ENCODE data around the gene BCL2. TPM values are rescaled to one million over a fixed set of nuclear protein-coding genes. Genes with fewer than 3 reads are reported as not detected.
"Not testable (repeated sequence)": the region's sequence is repeated elsewhere in the genome, so short reads cannot be mapped to it uniquely, and the experiment has no call there.

BCL2 gene
- polyA plus RNA-seq, 4 donors = 0.89 to 7.2 (median 3.8) TPM

GRCh38 chr18:63363420-63363819 is 43.9 kb upstream of the BCL2 start:
- H3K4me1 ChIP-seq (ENCODE audit: control insufficient read depth in 3 of 3, insufficient read depth in 2 of 3, low read depth in 1 of 3, low read length in 2 of 3); H3K9me3 ChIP-seq (ENCODE audit: control insufficient read depth in 2 of 2, insufficient read depth in 1 of 2, low read depth in 1 of 2, low read length in 1 of 2); H3K27ac ChIP-seq (ENCODE audit: low read depth in 1 of 3, low read length in 2 of 3); H3K27me3 ChIP-seq (ENCODE audit: control insufficient read depth in 3 of 3, insufficient read depth in 3 of 3, low read length in 3 of 3); H3K4me3 ChIP-seq (ENCODE audit: low read depth in 1 of 3, low read length in 3 of 3); DNase-seq; FAIRE-seq: not testable (repeated sequence)
- peaks cover 4 to 24% (median 11%) of the 10 kb centered on the region in 3 donors for H3K36me3 ChIP-seq (ENCODE audit: control insufficient read depth in 3 of 3, insufficient read depth in 2 of 3, low read depth in 1 of 3, low read length in 3 of 3)
- WGBS, 3 donors = no CpG with 5 or more reads among the region's 2 CpGs

- Histone ChIP-seq H3K9me3 (ENCODE audit: control insufficient read depth in 2 of 2, insufficient read depth in 1 of 2, low read depth in 1 of 2, low read length in 1 of 2) (no peaks in the 10 kb centered on the region), H3K4me1 (ENCODE audit: control insufficient read depth in 3 of 3, insufficient read depth in 2 of 3, low read depth in 1 of 3, low read length in 2 of 3) (no peaks in the 10 kb centered on the region), H3K27ac (ENCODE audit: low read depth in 1 of 3, low read length in 2 of 3) (no peak overlapping the region), H3K36me3 (ENCODE audit: control insufficient read depth in 3 of 3, insufficient read depth in 2 of 3, low read depth in 1 of 3, low read length in 3 of 3) (peaks cover 11 to 54% (median 16%) of the 10 kb centered on the region in 3 donors), H3K4me3 (ENCODE audit: low read depth in 1 of 3, low read length in 3 of 3) (no peak overlapping the region), H3K27me3 (ENCODE audit: control insufficient read depth in 3 of 3, insufficient read depth in 3 of 3, low read length in 3 of 3) (no peaks in the 10 kb centered on the region)
- DNase-seq (no peak), FAIRE-seq (no peak)
- 88 to 92% (median 90%) methylated on average over 7 of the region's 7 CpGs for WGBS, 3 donors
These were observed 36.8 kb upstream of the BCL2 start for GRCh38 chr18:63356272-63356896.

GRCh38 chr18:63350230-63350629 is 30.7 kb upstream of the BCL2 start:
- FAIRE-seq = no peak
- Histone ChIP-seq H3K9me3 (ENCODE audit: control insufficient read depth in 2 of 2, insufficient read depth in 1 of 2, low read depth in 1 of 2, low read length in 1 of 2) (no peaks in the 10 kb centered on the region), H3K27ac (ENCODE audit: low read depth in 1 of 3, low read length in 2 of 3) (no peak overlapping the region), H3K4me3 (ENCODE audit: low read depth in 1 of 3, low read length in 3 of 3) (no peak overlapping the region), H3K4me1 (ENCODE audit: control insufficient read depth in 3 of 3, insufficient read depth in 2 of 3, low read depth in 1 of 3, low read length in 2 of 3) (no peaks in the 10 kb centered on the region), H3K27me3 (ENCODE audit: control insufficient read depth in 3 of 3, insufficient read depth in 3 of 3, low read length in 3 of 3) (no peaks in the 10 kb centered on the region), H3K36me3 (ENCODE audit: control insufficient read depth in 3 of 3, insufficient read depth in 2 of 3, low read depth in 1 of 3, low read length in 3 of 3) (peaks cover 21 to 58% (median 23%) of the 10 kb centered on the region in 3 donors)
- WGBS, 3 donors = 50% methylated on average over 2 of the region's 2 CpGs
- DNase-seq = no peak

- peaks cover 15 to 63% (median 19%) of the 10 kb centered on the region in 3 donors for H3K36me3 ChIP-seq (ENCODE audit: control insufficient read depth in 3 of 3, insufficient read depth in 2 of 3, low read depth in 1 of 3, low read length in 3 of 3)
- H3K4me3 ChIP-seq (ENCODE audit: low read depth in 1 of 3, low read length in 3 of 3) = no peak overlapping the region
- H3K9me3 ChIP-seq (ENCODE audit: control insufficient read depth in 2 of 2, insufficient read depth in 1 of 2, low read depth in 1 of 2, low read length in 1 of 2) = no peaks in the 10 kb centered on the region
- FAIRE-seq = no peak
- H3K27ac ChIP-seq (ENCODE audit: low read depth in 1 of 3, low read length in 2 of 3) = no peak overlapping the region
- DNase-seq = no peak
- H3K27me3 ChIP-seq (ENCODE audit: control insufficient read depth in 3 of 3, insufficient read depth in 3 of 3, low read length in 3 of 3) = no peaks in the 10 kb centered on the region
- H3K4me1 ChIP-seq (ENCODE audit: control insufficient read depth in 3 of 3, insufficient read depth in 2 of 3, low read depth in 1 of 3, low read length in 2 of 3) = no peaks in the 10 kb centered on the region
- 92 to 97% (median 95%) methylated on average over 7 of the region's 7 CpGs for WGBS, 3 donors
These were observed 29.1 kb upstream of the BCL2 start for GRCh38 chr18:63348508-63349136.

- no peak for FAIRE-seq
- WGBS, 3 donors = 87 to 89% (median 88%) methylated on average over 7 of the region's 7 CpGs
- Histone ChIP-seq H3K9me3 (ENCODE audit: control insufficient read depth in 2 of 2, insufficient read depth in 1 of 2, low read depth in 1 of 2, low read length in 1 of 2) (no peaks in the 10 kb centered on the region), H3K27me3 (ENCODE audit: control insufficient read depth in 3 of 3, insufficient read depth in 3 of 3, low read length in 3 of 3) (no peaks in the 10 kb centered on the region), H3K27ac (ENCODE audit: low read depth in 1 of 3, low read length in 2 of 3) (no peak overlapping the region), H3K4me1 (ENCODE audit: control insufficient read depth in 3 of 3, insufficient read depth in 2 of 3, low read depth in 1 of 3, low read length in 2 of 3) (no peaks in the 10 kb centered on the region), H3K36me3 (ENCODE audit: control insufficient read depth in 3 of 3, insufficient read depth in 2 of 3, low read depth in 1 of 3, low read length in 3 of 3) (peaks cover 17 to 69% (median 20%) of the 10 kb centered on the region in 3 donors), H3K4me3 (ENCODE audit: low read depth in 1 of 3, low read length in 3 of 3) (no peak overlapping the region)
- DNase-seq = no peak
These were observed 27.1 kb upstream of the BCL2 start for GRCh38 chr18:63346480-63347183.

- peaks cover 17 to 67% (median 18%) of the 10 kb centered on the region in 3 donors for H3K36me3 ChIP-seq (ENCODE audit: control insufficient read depth in 3 of 3, insufficient read depth in 2 of 3, low read depth in 1 of 3, low read length in 3 of 3)
- no peaks in the 10 kb centered on the region for H3K9me3 ChIP-seq (ENCODE audit: control insufficient read depth in 2 of 2, insufficient read depth in 1 of 2, low read depth in 1 of 2, low read length in 1 of 2)
- H3K4me3 ChIP-seq (ENCODE audit: low read depth in 1 of 3, low read length in 3 of 3) = no peak overlapping the region
- WGBS, 3 donors = 53 to 61% (median 57%) methylated on average over 7 of the region's 7 CpGs
- FAIRE-seq (no peak), DNase-seq (no peak)
- H3K27me3 ChIP-seq (ENCODE audit: control insufficient read depth in 3 of 3, insufficient read depth in 3 of 3, low read length in 3 of 3) = no peaks in the 10 kb centered on the region
- H3K4me1 ChIP-seq (ENCODE audit: control insufficient read depth in 3 of 3, insufficient read depth in 2 of 3, low read depth in 1 of 3, low read length in 2 of 3) = no peaks in the 10 kb centered on the region
- H3K27ac ChIP-seq (ENCODE audit: low read depth in 1 of 3, low read length in 2 of 3) = no peak overlapping the region
These were observed 26.5 kb upstream of the BCL2 start for GRCh38 chr18:63346031-63346430.

- no peak overlapping the region for H3K4me3 ChIP-seq (ENCODE audit: low read depth in 1 of 3, low read length in 3 of 3)
- no peaks in the 10 kb centered on the region for H3K27me3 ChIP-seq (ENCODE audit: control insufficient read depth in 3 of 3, insufficient read depth in 3 of 3, low read length in 3 of 3)
- H3K4me1 ChIP-seq (ENCODE audit: control insufficient read depth in 3 of 3, insufficient read depth in 2 of 3, low read depth in 1 of 3, low read length in 2 of 3) = no peaks in the 10 kb centered on the region
- DNase-seq (no peak), FAIRE-seq (no peak)
- no peaks in the 10 kb centered on the region for H3K9me3 ChIP-seq (ENCODE audit: control insufficient read depth in 2 of 2, insufficient read depth in 1 of 2, low read depth in 1 of 2, low read length in 1 of 2)
- no peak overlapping the region for H3K27ac ChIP-seq (ENCODE audit: low read depth in 1 of 3, low read length in 2 of 3)
- 50 to 74% (median 63%) methylated on average over 2 of the region's 2 CpGs for WGBS, 3 donors
- peaks cover 15 to 64% (median 19%) of the 10 kb centered on the region in 3 donors for H3K36me3 ChIP-seq (ENCODE audit: control insufficient read depth in 3 of 3, insufficient read depth in 2 of 3, low read depth in 1 of 3, low read length in 3 of 3)
These were observed 25.3 kb upstream of the BCL2 start for GRCh38 chr18:63344918-63345317.

- Histone ChIP-seq H3K4me3 (ENCODE audit: low read depth in 1 of 3, low read length in 3 of 3) (no peak overlapping the region), H3K9me3 (ENCODE audit: control insufficient read depth in 2 of 2, insufficient read depth in 1 of 2, low read depth in 1 of 2, low read length in 1 of 2) (no peaks in the 10 kb centered on the region), H3K27ac (ENCODE audit: low read depth in 1 of 3, low read length in 2 of 3) (no peak overlapping the region), H3K36me3 (ENCODE audit: control insufficient read depth in 3 of 3, insufficient read depth in 2 of 3, low read depth in 1 of 3, low read length in 3 of 3) (peaks cover 13 to 61% (median 15%) of the 10 kb centered on the region in 3 donors), H3K27me3 (ENCODE audit: control insufficient read depth in 3 of 3, insufficient read depth in 3 of 3, low read length in 3 of 3) (no peaks in the 10 kb centered on the region), H3K4me1 (ENCODE audit: control insufficient read depth in 3 of 3, insufficient read depth in 2 of 3, low read depth in 1 of 3, low read length in 2 of 3) (no peaks in the 10 kb centered on the region)
- FAIRE-seq (no peak), DNase-seq (peak; percentile 20 to 22)
- WGBS, 3 donors = 23 to 69% (median 43%) methylated on average over 5 of the region's 5 CpGs
These were observed 24.7 kb upstream of the BCL2 start for GRCh38 chr18:63344263-63344662.
